ENCODE measurements around the gene DGLUCY.
A peak's percentile ranks its signal among the peaks of the same experiment; 100 is the strongest.
"Not testable (repeated sequence)": the region's sequence is repeated elsewhere in the genome, so short reads cannot be mapped to it uniquely, and the experiment has no call there.

Gene DGLUCY

GRCh38 chr14:91089958-91090535, 23.8 kb upstream of the DGLUCY start:
- no peak overlapping the region for H3K4me3 ChIP-seq (ENCODE audit: low read depth in 1 of 2, low read length in 2 of 2)
- no peaks in the 10 kb centered on the region for H3K9me3 ChIP-seq (ENCODE audit: low read length)
- no peaks in the 10 kb centered on the region for H3K27me3 ChIP-seq (ENCODE audit: control insufficient read depth in 1 of 2, insufficient read depth in 2 of 2, low read length in 2 of 2)
- no peak overlapping the region for H3K9ac ChIP-seq (ENCODE audit: low read length)
- no peak overlapping the region for H3K27ac ChIP-seq (ENCODE audit: low read depth, low read length)
- H3K4me1 ChIP-seq (ENCODE audit: insufficient read depth, low read length), result peaks cover 21% of the 10 kb centered on the region
- H3K36me3 ChIP-seq (ENCODE audit: insufficient read depth, low read length), result no peaks in the 10 kb centered on the region

- Histone ChIP-seq H3K9ac (ENCODE audit: low read length) (no peak overlapping the region), H3K36me3 (ENCODE audit: insufficient read depth, low read length) (no peaks in the 10 kb centered on the region), H3K27me3 (ENCODE audit: control insufficient read depth in 1 of 2, insufficient read depth in 2 of 2, low read length in 2 of 2) (no peaks in the 10 kb centered on the region), H3K4me1 (ENCODE audit: insufficient read depth, low read length) (peaks cover 21% of the 10 kb centered on the region), H3K27ac (ENCODE audit: low read depth, low read length) (no peak overlapping the region), H3K9me3 (ENCODE audit: low read length) (no peaks in the 10 kb centered on the region), H3K4me3 (ENCODE audit: low read depth in 1 of 2, low read length in 2 of 2) (no peak overlapping the region)
These were observed 23.1 kb upstream of the DGLUCY start for GRCh38 chr14:91090743-91091142.

- no peak overlapping the region for H3K4me3 ChIP-seq (ENCODE audit: low read depth in 1 of 2, low read length in 2 of 2)
- H3K4me1 ChIP-seq (ENCODE audit: insufficient read depth, low read length), result peaks cover 21% of the 10 kb centered on the region
- H3K9me3 ChIP-seq (ENCODE audit: low read length), result no peaks in the 10 kb centered on the region
- H3K27me3 ChIP-seq (ENCODE audit: control insufficient read depth in 1 of 2, insufficient read depth in 2 of 2, low read length in 2 of 2), result no peaks in the 10 kb centered on the region
- H3K36me3 ChIP-seq (ENCODE audit: insufficient read depth, low read length), result no peaks in the 10 kb centered on the region
- no peak overlapping the region for H3K9ac ChIP-seq (ENCODE audit: low read length)
- H3K27ac ChIP-seq (ENCODE audit: low read depth, low read length), result no peak overlapping the region
These were observed 21.8 kb upstream of the DGLUCY start for GRCh38 chr14:91092073-91092472.

- not testable (repeated sequence) for H3K27me3 ChIP-seq (ENCODE audit: control insufficient read depth in 1 of 2, insufficient read depth in 2 of 2, low read length in 2 of 2); H3K9ac ChIP-seq (ENCODE audit: low read length); H3K27ac ChIP-seq (ENCODE audit: low read depth, low read length); H3K9me3 ChIP-seq (ENCODE audit: low read length); H3K36me3 ChIP-seq (ENCODE audit: insufficient read depth, low read length); H3K4me3 ChIP-seq (ENCODE audit: low read depth in 1 of 2, low read length in 2 of 2); H3K4me1 ChIP-seq (ENCODE audit: insufficient read depth, low read length)
These were observed 20.0 kb upstream of the DGLUCY start for GRCh38 chr14:91093743-91094472.

- H3K9ac ChIP-seq (ENCODE audit: low read length), result no peak overlapping the region
- H3K9me3 ChIP-seq (ENCODE audit: low read length), result no peaks in the 10 kb centered on the region
- no peak overlapping the region for H3K27ac ChIP-seq (ENCODE audit: low read depth, low read length)
- H3K27me3 ChIP-seq (ENCODE audit: control insufficient read depth in 1 of 2, insufficient read depth in 2 of 2, low read length in 2 of 2), result no peaks in the 10 kb centered on the region
- H3K4me3 ChIP-seq (ENCODE audit: low read depth in 1 of 2, low read length in 2 of 2), result no peak overlapping the region
- no peaks in the 10 kb centered on the region for H3K4me1 ChIP-seq (ENCODE audit: insufficient read depth, low read length)
- no peaks in the 10 kb centered on the region for H3K36me3 ChIP-seq (ENCODE audit: insufficient read depth, low read length)
These were observed 19.1 kb upstream of the DGLUCY start for GRCh38 chr14:91094772-91095171.

- Histone ChIP-seq H3K36me3 (ENCODE audit: insufficient read depth, low read length) (no peaks in the 10 kb centered on the region), H3K9ac (ENCODE audit: low read length) (no peak overlapping the region), H3K9me3 (ENCODE audit: low read length) (no peaks in the 10 kb centered on the region), H3K27me3 (ENCODE audit: control insufficient read depth in 1 of 2, insufficient read depth in 2 of 2, low read length in 2 of 2) (no peaks in the 10 kb centered on the region), H3K27ac (ENCODE audit: low read depth, low read length) (no peak overlapping the region), H3K4me1 (ENCODE audit: insufficient read depth, low read length) (no peaks in the 10 kb centered on the region), H3K4me3 (ENCODE audit: low read depth in 1 of 2, low read length in 2 of 2) (no peak overlapping the region)
These were observed 18.7 kb upstream of the DGLUCY start for GRCh38 chr14:91095178-91095577.

- not testable (repeated sequence) for H3K27me3 ChIP-seq (ENCODE audit: control insufficient read depth in 1 of 2, insufficient read depth in 2 of 2, low read length in 2 of 2); H3K36me3 ChIP-seq (ENCODE audit: insufficient read depth, low read length); H3K4me3 ChIP-seq (ENCODE audit: low read depth in 1 of 2, low read length in 2 of 2); H3K9ac ChIP-seq (ENCODE audit: low read length); H3K27ac ChIP-seq (ENCODE audit: low read depth, low read length); H3K4me1 ChIP-seq (ENCODE audit: insufficient read depth, low read length); H3K9me3 ChIP-seq (ENCODE audit: low read length)
These were observed 16.2 kb upstream of the DGLUCY start for GRCh38 chr14:91097657-91098056.

GRCh38 chr14:91098591-91098990, 15.3 kb upstream of the DGLUCY start:
- Histone ChIP-seq H3K27me3 (ENCODE audit: control insufficient read depth in 1 of 2, insufficient read depth in 2 of 2, low read length in 2 of 2) (no peaks in the 10 kb centered on the region), H3K4me1 (ENCODE audit: insufficient read depth, low read length) (no peaks in the 10 kb centered on the region), H3K9ac (ENCODE audit: low read length) (no peak overlapping the region), H3K27ac (ENCODE audit: low read depth, low read length) (no peak overlapping the region), H3K9me3 (ENCODE audit: low read length) (no peaks in the 10 kb centered on the region), H3K36me3 (ENCODE audit: insufficient read depth, low read length) (no peaks in the 10 kb centered on the region), H3K4me3 (ENCODE audit: low read depth in 1 of 2, low read length in 2 of 2) (no peak overlapping the region)

GRCh38 chr14:91100102-91100501, 13.8 kb upstream of the DGLUCY start:
- Histone ChIP-seq H3K27me3 (ENCODE audit: control insufficient read depth in 1 of 2, insufficient read depth in 2 of 2, low read length in 2 of 2) (no peaks in the 10 kb centered on the region), H3K4me3 (ENCODE audit: low read depth in 1 of 2, low read length in 2 of 2) (no peak overlapping the region), H3K4me1 (ENCODE audit: insufficient read depth, low read length) (no peaks in the 10 kb centered on the region), H3K9ac (ENCODE audit: low read length) (no peak overlapping the region), H3K36me3 (ENCODE audit: insufficient read depth, low read length) (no peaks in the 10 kb centered on the region), H3K27ac (ENCODE audit: low read depth, low read length) (no peak overlapping the region), H3K9me3 (ENCODE audit: low read length) (no peaks in the 10 kb centered on the region)

- no peak overlapping the region for H3K9ac ChIP-seq (ENCODE audit: low read length)
These were observed 10.8 kb upstream of the DGLUCY start for GRCh38 chr14:91103116-91103515.

GRCh38 chr14:91108941-91109611, 4.8 kb upstream of the DGLUCY start:
- Histone ChIP-seq H3K27ac (ENCODE audit: low read depth, low read length) (peak overlapping the region; percentile 89), H3K4me3 (ENCODE audit: low read depth in 1 of 2, low read length in 2 of 2) (no peak overlapping the region), H3K36me3 (ENCODE audit: insufficient read depth, low read length) (no peaks in the 10 kb centered on the region), H3K4me1 (ENCODE audit: insufficient read depth, low read length) (peaks cover 53% of the 10 kb centered on the region), H3K9ac (ENCODE audit: low read length) (no peak overlapping the region), H3K9me3 (ENCODE audit: low read length) (no peaks in the 10 kb centered on the region), H3K27me3 (ENCODE audit: control insufficient read depth in 1 of 2, insufficient read depth in 2 of 2, low read length in 2 of 2) (no peaks in the 10 kb centered on the region)

More at GRCh38 chr14:91103116-91103515, 10.8 kb upstream of the DGLUCY start:
- Histone ChIP-seq H3K27ac (ENCODE audit: low read depth, low read length) (no peak overlapping the region), H3K4me3 (ENCODE audit: low read depth in 1 of 2, low read length in 2 of 2) (no peak overlapping the region), H3K36me3 (ENCODE audit: insufficient read depth, low read length) (no peaks in the 10 kb centered on the region), H3K27me3 (ENCODE audit: control insufficient read depth in 1 of 2, insufficient read depth in 2 of 2, low read length in 2 of 2) (no peaks in the 10 kb centered on the region), H3K4me1 (ENCODE audit: insufficient read depth, low read length) (peaks cover 20% of the 10 kb centered on the region), H3K9me3 (ENCODE audit: low read length) (no peaks in the 10 kb centered on the region)
